H1 (cell line): ENCODE data around the gene GRAMD2A. TPM values are rescaled to one million over a fixed set of nuclear protein-coding genes. Genes with fewer than 3 reads are reported as not detected.

ENCODE experiments used
- CTCF ChIA-PET: fragments of 300-600 bp; sonication (Branson Sonifier 250); formaldehyde crosslinking; loops from one replicate; lab custom pipeline; 2021; ENCODE audit not compliant: partially characterized antibody; lab: Charles Lee
- POLR2A ChIA-PET: fragments of 300-600 bp; sonication (Branson Sonifier 250); formaldehyde crosslinking; loops from one replicate; lab custom pipeline; 2021; ENCODE audit warnings: inconsistent platforms; ENCODE audit not compliant: partially characterized antibody; lab: Charles Lee
- DNase-seq, 2 experiments: peaks; one replicate each; pipeline versions ENCODE4 v3.0.0 to v3.0.0-alpha.2; 2010 to 2022; ENCODE audit warnings: low spot score in 2 of 2, low read depth in 1 of 2, mixed read lengths in 1 of 2
- FAIRE-seq: peaks from 2 replicates; lab custom pipeline; 2011; peaks lifted over from hg19 to GRCh38; lab: Jason Lieb, UNC
- H2AFZ ChIP-seq: 2 replicates; pipeline ENCODE4 v1.8.1; 2012; ENCODE audit warnings: low read length, inconsistent platforms
- H2AK5ac ChIP-seq: 2 replicates; pipeline ENCODE4 v1.6.1; 2013; ENCODE audit warnings: low read depth, low read length
- H2BK120ac ChIP-seq: replicated peaks from 2 replicates; pipeline ENCODE3; 2013; ENCODE audit warnings: low read depth, low read length, inconsistent platforms
- H2BK12ac ChIP-seq: 2 replicates; pipeline ENCODE4 v1.6.1; 2013; ENCODE audit warnings: low read depth, low read length
- H2BK15ac ChIP-seq: 2 replicates; pipeline ENCODE4 v1.6.1; 2013; ENCODE audit warnings: low read length
- H2BK20ac ChIP-seq: 2 replicates; pipeline ENCODE4 v1.6.1; 2013; ENCODE audit warnings: low read length
- H2BK5ac ChIP-seq: 2 replicates; pipeline ENCODE4 v1.6.1; 2013; ENCODE audit warnings: low read depth, low read length
- H3K14ac ChIP-seq: 2 replicates; pipeline ENCODE4 v1.6.1; 2013; ENCODE audit warnings: inconsistent platforms; ENCODE audit not compliant: insufficient read length
- H3K18ac ChIP-seq: 2 replicates; pipeline ENCODE4 v1.6.1; 2013; ENCODE audit warnings: low read length; ENCODE audit errors: extremely low read depth
- H3K23ac ChIP-seq: 2 replicates; pipeline ENCODE4 v1.6.1; 2013; ENCODE audit warnings: inconsistent platforms; ENCODE audit not compliant: insufficient read length
- H3K23me2 ChIP-seq: 2 replicates; pipeline ENCODE4 v1.6.1; 2013; ENCODE audit warnings: low read depth, low read length
- H3K27ac ChIP-seq: 2 replicates; pipeline ENCODE4 v1.6.1; 2011; ENCODE audit warnings: low read depth, low read length, inconsistent platforms
- H3K27me3 ChIP-seq, 4 experiments: replicated peaks in 1 of 4; 1 replicate in 1 of 4; 2 replicates in 3 of 4; pipeline versions ENCODE4 v1.6.1 to v1.8.1; 2011 to 2013; ENCODE audit warnings: low read length in 3 of 4, mild to moderate bottlenecking in 3 of 4, inconsistent platforms in 2 of 4, mixed read lengths in 2 of 4, moderate library complexity in 1 of 4; ENCODE audit not compliant: control insufficient read depth in 3 of 4, insufficient read depth in 3 of 4; ENCODE audit errors: extremely low read depth in 1 of 4
- H3K36me3 ChIP-seq, 4 experiments: 2 replicates each; pipeline versions ENCODE4 v1.6.1 to v1.8.1; 2011 to 2013; ENCODE audit warnings: mild to moderate bottlenecking in 4 of 4, low read length in 3 of 4, moderate library complexity in 2 of 4, control low read depth in 1 of 4, inconsistent platforms in 1 of 4; ENCODE audit not compliant: insufficient read depth in 4 of 4, control insufficient read depth in 2 of 4
- H3K4ac ChIP-seq: replicated peaks from 2 replicates; pipeline ENCODE3; 2013; ENCODE audit warnings: low read length, low read depth, mixed read lengths, inconsistent platforms; ENCODE audit not compliant: insufficient read length
- H3K4me1 ChIP-seq, 4 experiments: replicated peaks in 1 of 4; 1 replicate in 1 of 4; 2 replicates in 3 of 4; pipeline versions ENCODE4 v1.6.1 to v1.8.1; 2011 to 2013; ENCODE audit warnings: low read length in 3 of 4, inconsistent platforms in 2 of 4, mixed read lengths in 1 of 4; ENCODE audit not compliant: insufficient read depth in 4 of 4, control insufficient read depth in 3 of 4
- H3K4me2 ChIP-seq, 2 experiments: 2 replicates each; pipeline versions ENCODE4 v1.6.1 to v1.8.1; 2011 to 2013; ENCODE audit warnings: low read depth in 2 of 2, low read length in 2 of 2, control low read depth in 1 of 2, inconsistent platforms in 1 of 2, mild to moderate bottlenecking in 1 of 2; ENCODE audit not compliant: insufficient read depth in 1 of 2
- H3K4me3 ChIP-seq, 4 experiments: fragments of 200-600, 300-600 bp in 1 of 4; sonication (generic), shearing (Covaris generic), sonication (Bioruptor Twin) in 1 of 4; 2 replicates each; pipeline versions ENCODE4 v1.5.1 to v1.8.1; 2011 to 2016; ENCODE audit warnings: low read length in 4 of 4, low read depth in 3 of 4, control low read depth in 2 of 4, inconsistent platforms in 2 of 4, mild to moderate bottlenecking in 2 of 4, mixed read lengths in 1 of 4, moderate library complexity in 1 of 4; ENCODE audit not compliant: insufficient read depth in 2 of 4; ENCODE audit errors: extremely low read depth in 1 of 4
- H3K56ac ChIP-seq: replicated peaks from 2 replicates; pipeline ENCODE3; 2013; ENCODE audit warnings: low read depth, mild to moderate bottlenecking, mixed read lengths, low read length, inconsistent platforms; ENCODE audit not compliant: insufficient read length
- H3K79me1 ChIP-seq: 2 replicates; pipeline ENCODE4 v1.6.1; 2013; ENCODE audit warnings: low read depth, low read length, control low read depth
- H3K79me2 ChIP-seq, 2 experiments: 2 replicates each; pipeline versions ENCODE4 v1.6.1 to v1.8.1; 2012 to 2013; ENCODE audit warnings: low read length in 2 of 2, mild to moderate bottlenecking in 2 of 2, inconsistent platforms in 1 of 2; ENCODE audit not compliant: insufficient read depth in 2 of 2, control insufficient read depth in 1 of 2
- H3K9ac ChIP-seq, 4 experiments: replicated peaks in 1 of 4; 1 replicate in 1 of 4; 2 replicates in 3 of 4; pipeline versions ENCODE4 v1.6.1 to v1.8.1; 2011 to 2013; ENCODE audit warnings: low read depth in 3 of 4, low read length in 3 of 4, control low read depth in 2 of 4, mild to moderate bottlenecking in 2 of 4, moderate library complexity in 2 of 4, inconsistent platforms in 1 of 4; ENCODE audit errors: extremely low read depth in 1 of 4
- H3K9me3 ChIP-seq, 2 experiments: 2 replicates each; pipeline versions ENCODE4 v1.6.1 to v1.8.1; 2012 to 2013; ENCODE audit warnings: mild to moderate bottlenecking in 2 of 2, moderate library complexity in 2 of 2, control low read depth in 1 of 2, inconsistent platforms in 1 of 2, low read depth in 1 of 2, low read length in 1 of 2, mixed read lengths in 1 of 2; ENCODE audit not compliant: insufficient read depth in 2 of 2
- H4K20me1 ChIP-seq, 2 experiments: replicated peaks in 1 of 2; 2 replicates each; pipeline versions ENCODE3 to v1.8.1; 2011 to 2013; ENCODE audit warnings: inconsistent platforms in 2 of 2, low read length in 2 of 2, mild to moderate bottlenecking in 1 of 2; ENCODE audit not compliant: insufficient read depth in 2 of 2, control insufficient read depth in 1 of 2
- H4K5ac ChIP-seq: 2 replicates; pipeline ENCODE4 v1.6.1; 2013; ENCODE audit warnings: low read length, low read depth, mixed read lengths, inconsistent platforms; ENCODE audit not compliant: insufficient read length
- H4K8ac ChIP-seq: 2 replicates; pipeline ENCODE4 v1.8.0; 2013; ENCODE audit warnings: mild to moderate bottlenecking, moderate library complexity, low read length, inconsistent platforms; ENCODE audit not compliant: insufficient read depth; ENCODE audit errors: extremely low read depth
- H4K91ac ChIP-seq: replicated peaks from 2 replicates; pipeline ENCODE3; 2013; ENCODE audit warnings: low read length, mixed read lengths, inconsistent platforms; ENCODE audit not compliant: insufficient read length
- FOSL1 ChIP-seq: IDR thresholded peaks from 2 replicates; pipeline ENCODE4 v1.6.1; 2011; ENCODE audit warnings: mild to moderate bottlenecking, low read depth, low read length, moderate library complexity; ENCODE audit not compliant: insufficient read depth
- GABPA ChIP-seq: IDR thresholded peaks from 2 replicates; pipeline ENCODE4 v1.6.1; 2011; ENCODE audit warnings: mild to moderate bottlenecking, low read length, moderate library complexity, borderline replicate concordance; ENCODE audit not compliant: insufficient read depth
- JUND ChIP-seq: IDR thresholded peaks from 2 replicates; pipeline ENCODE4 v1.6.1; 2011; ENCODE audit warnings: mild to moderate bottlenecking, improper control_type of control experiment, low read length
- POU5F1 ChIP-seq: IDR thresholded peaks from 2 replicates; pipeline ENCODE4 v1.6.1; 2011; ENCODE audit warnings: low read depth, mild to moderate bottlenecking, low read length, moderate library complexity
- SP2 ChIP-seq: IDR thresholded peaks from 2 replicates; pipeline ENCODE4 v1.6.1; 2012; ENCODE audit warnings: mild to moderate bottlenecking, low read length, inconsistent platforms
- TAF7 ChIP-seq: optimal IDR thresholded peaks from 2 replicates; pipeline ENCODE3; 2011; ENCODE audit warnings: low read depth, mild to moderate bottlenecking, inconsistent platforms, low read length, moderate library complexity, borderline replicate concordance
- TCF12 ChIP-seq: IDR thresholded peaks from 2 replicates; pipeline ENCODE4 v1.6.1; 2011; ENCODE audit warnings: low read depth, mild to moderate bottlenecking, low read length
- WGBS, 2 experiments: shearing (Covaris generic) in 1 of 2; methylation state at CpG; one replicate each; pipeline versions ENCODE4 v1.1.6 to v1.1.7; 2013 to 2015; ENCODE audit warnings: low lambda C conversion rate in 2 of 2, mixed read lengths in 2 of 2, inconsistent platforms in 1 of 2, low coverage in 1 of 2, missing lambda C conversion rate in 1 of 2; ENCODE audit not compliant: insufficient replicate concordance in 2 of 2, insufficient coverage in 1 of 2, insufficient read length in 1 of 2; ENCODE audit errors: extremely low coverage in 1 of 2, missing lambda C conversion rate in 1 of 2; 5-methylcytosine and 5-hydroxymethylcytosine counted together
- polyA plus RNA-seq, 7 experiments: library from polyadenylated mRNA; depleted of rRNA in 3 of 7; stranded (reverse) in 5 of 7; unstranded in 2 of 7; fragments of >200 nt in 5 of 7; fragments of 200-250 nt in 2 of 7; gene quantifications; 1 replicate in 5 of 7; 2 replicates in 1 of 7; 4 replicates in 1 of 7; pipeline versions ENCODE4 v1.2.1 to v1.2.3, GENCODE V29; 2011 to 2013; ENCODE audit warnings: missing spikeins in 2 of 7, mixed read lengths in 2 of 7
- total RNA-seq: library from RNA; stranded (reverse); fragmentation: NEBNext Ultra II Directional; extraction: Animal tissue kit (Norgen Biotek cat#: 25700); gene quantifications from 2 replicates; pipeline ENCODE4 v1.2.1, GENCODE V29; 2021

GRAMD2A gene
- total and polyA plus RNA-seq, 2 of the 8 experiments (the other 6 are each of a cell fraction or from before 2014, with no cell fraction given), result 0.57 to 1.5 TPM

GRCh38 chr15:72175186-72176044 is 22.2 kb downstream of the GRAMD2A start:
- H3K4ac ChIP-seq, result no peak overlapping the region
- no peaks in the 10 kb centered on the region for H3K23me2 ChIP-seq
- no peak overlapping the region for H2BK15ac ChIP-seq
- no peak overlapping the region for H4K91ac ChIP-seq
- no peak overlapping the region for H2AK5ac ChIP-seq
- no peaks in the 10 kb centered on the region for H3K27me3 ChIP-seq
- H3K4me1 ChIP-seq, result peaks cover 0 to 4% (median 0%) of the 10 kb centered on the region in 4 experiments; a peak in 1 of 7 replicates
- H2BK5ac ChIP-seq, result no peak overlapping the region
- no peak overlapping the region for H3K4me3 ChIP-seq
- H2AFZ ChIP-seq, result no peak overlapping the region
- 91% methylated on average over 15 of the region's 15 CpGs; no CpG with 5 or more reads in 1 of the 2 experiments for WGBS, 2 experiments
- no peak for TF ChIP-seq GABPA
- no peak for TF ChIP-seq SP2
- no peak for TF ChIP-seq TCF12
- no peak for TF ChIP-seq TAF7
- no peak for TF ChIP-seq POU5F1
- TF ChIP-seq JUND, result no peak
- TF ChIP-seq FOSL1, result no peak
- no peaks in the 10 kb centered on the region for H3K36me3 ChIP-seq
- H3K9ac ChIP-seq, result no peak overlapping the region; a peak in 1 of 7 replicates
- DNase-seq, result no peak
- H3K23ac ChIP-seq, result no peak overlapping the region
- no peak overlapping the region for H3K18ac ChIP-seq
- no peaks in the 10 kb centered on the region for H3K9me3 ChIP-seq
- H3K14ac ChIP-seq, result no peak overlapping the region
- POLR2A ChIA-PET, result no interaction called here
- no peaks in the 10 kb centered on the region for H3K79me2 ChIP-seq
- H3K56ac ChIP-seq, result no peak overlapping the region
- no peak overlapping the region; the same call in 1 of the 2 replicates for H4K8ac ChIP-seq
- 0 out of 2 replicates have a peak overlapping the region, but pooled peaks have one; percentile 12 for H2BK12ac ChIP-seq
- H2BK20ac ChIP-seq, result no peak overlapping the region
- FAIRE-seq, result no peak
- no peak overlapping the region for H4K5ac ChIP-seq
- no peaks in the 10 kb centered on the region for H3K79me1 ChIP-seq
- H4K20me1 ChIP-seq, result no peaks in the 10 kb centered on the region
- CTCF ChIA-PET, result interaction anchor here (1.3 to 1.5 kb wide), 2 partner anchors 9 to 19 kb away, joined by 6 read pairs; no protein-coding TSS in a partner anchor
- no peak overlapping the region for H3K27ac ChIP-seq
- H3K4me2 ChIP-seq, result no peak overlapping the region
- no peak overlapping the region for H2BK120ac ChIP-seq
